Fibroblast of lung (primary cell): ENCODE results near the gene ATP5MG.

Experiments used
- EZH2 ChIP-seq: IDR thresholded peaks from 2 replicates; pipeline ENCODE4 v1.5.1; 2012; ENCODE audit warnings: low read length, control low read depth, mild to moderate bottlenecking; ENCODE audit errors: missing control alignments
- TF ChIP-seq, protein P1 (sequence below), 2 donors: IDR thresholded peaks in 1 of 2; conservative IDR thresholded peaks in 1 of 2; 1 replicate in 1 of 2; 2 replicates in 1 of 2; pipeline ENCODE4 v1.5.1; 2011 to 2012; ENCODE audit warnings: low read length in 2 of 2, control low read depth in 1 of 2, inconsistent platforms in 1 of 2, low read depth in 1 of 2, mild to moderate bottlenecking in 1 of 2

DNA sequence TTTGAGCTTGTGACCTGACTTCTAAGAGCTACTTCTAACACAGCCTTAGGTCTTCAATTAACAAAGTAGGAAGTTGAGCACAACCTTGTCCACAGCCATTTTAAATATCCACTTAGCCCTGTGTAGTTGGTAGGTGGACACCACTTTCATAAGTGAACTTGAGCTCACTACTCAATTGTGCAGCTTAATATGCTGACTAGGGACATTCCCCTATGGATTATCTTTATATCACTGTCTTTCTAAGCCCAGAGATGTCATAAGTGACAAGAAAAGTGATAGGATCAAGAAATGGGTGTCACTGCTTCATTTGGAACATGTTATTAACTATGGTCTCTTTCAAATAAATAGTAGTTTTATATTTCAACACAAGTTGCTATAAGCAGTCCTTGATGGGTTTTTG lies 4.0 kb upstream of the ATP5MG start:
- TF ChIP-seq, protein P1, sequence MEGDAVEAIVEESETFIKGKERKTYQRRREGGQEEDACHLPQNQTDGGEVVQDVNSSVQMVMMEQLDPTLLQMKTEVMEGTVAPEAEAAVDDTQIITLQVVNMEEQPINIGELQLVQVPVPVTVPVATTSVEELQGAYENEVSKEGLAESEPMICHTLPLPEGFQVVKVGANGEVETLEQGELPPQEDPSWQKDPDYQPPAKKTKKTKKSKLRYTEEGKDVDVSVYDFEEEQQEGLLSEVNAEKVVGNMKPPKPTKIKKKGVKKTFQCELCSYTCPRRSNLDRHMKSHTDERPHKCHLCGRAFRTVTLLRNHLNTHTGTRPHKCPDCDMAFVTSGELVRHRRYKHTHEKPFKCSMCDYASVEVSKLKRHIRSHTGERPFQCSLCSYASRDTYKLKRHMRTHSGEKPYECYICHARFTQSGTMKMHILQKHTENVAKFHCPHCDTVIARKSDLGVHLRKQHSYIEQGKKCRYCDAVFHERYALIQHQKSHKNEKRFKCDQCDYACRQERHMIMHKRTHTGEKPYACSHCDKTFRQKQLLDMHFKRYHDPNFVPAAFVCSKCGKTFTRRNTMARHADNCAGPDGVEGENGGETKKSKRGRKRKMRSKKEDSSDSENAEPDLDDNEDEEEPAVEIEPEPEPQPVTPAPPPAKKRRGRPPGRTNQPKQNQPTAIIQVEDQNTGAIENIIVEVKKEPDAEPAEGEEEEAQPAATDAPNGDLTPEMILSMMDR (conservative IDR thresholded peaks at IDR 0.05 in 1 of 2, IDR thresholded peaks at IDR 0.05 in 1 of 2; ENCODE audit: low read depth in 1 of 2, low read length in 2 of 2), result no peak
- no peak for TF ChIP-seq EZH2
